Measurements from ENCODE around the gene PPP1R9A. TPM values are rescaled to one million over a fixed set of nuclear protein-coding genes. Genes with fewer than 3 reads are reported as not detected.
"Not testable (repeated sequence)": the region's sequence is repeated elsewhere in the genome, so short reads cannot be mapped to it uniquely, and the experiment has no call there.

The PPP1R9A gene
- total and polyA plus RNA-seq, 7 donors = 1.8 to 51.3 (median 43.5) TPM

- peaks cover 0 to 19% (median 10%) of the 10 kb centered on the region in 4 donors for H3K4me1 ChIP-seq
- intact Hi-C loops (cut with DNase I) = no loop called here
- 66 to 75% methylated on average over 3 of the region's 3 CpGs for WGBS, 2 donors
- H3K9me3 ChIP-seq = no peaks in the 10 kb centered on the region
- no peaks in the 10 kb centered on the region for H3K36me3 ChIP-seq
- TF ChIP-seq POLR2AphosphoS5 (IDR thresholded peaks at IDR 0.05) (no peak), POLR2A (IDR thresholded peaks at IDR 0.05) (no peak)
- H3K27ac ChIP-seq = no peak overlapping the region
- no peak overlapping the region for H3K4me3 ChIP-seq
- no peaks in the 10 kb centered on the region for H3K27me3 ChIP-seq
- no peak for DNase-seq
Observed at GRCh38 chr7:94998266-94999068, 91.1 kb downstream of the PPP1R9A start.

- H3K27ac ChIP-seq = no peak overlapping the region
- no peaks in the 10 kb centered on the region for H3K9me3 ChIP-seq
- no peak for DNase-seq
- no peak overlapping the region for H3K4me3 ChIP-seq
- intact Hi-C loops (cut with DNase I) = no loop called here
- no peak for TF ChIP-seq CTCF (IDR thresholded peaks at IDR 0.05)
- no peak for TF ChIP-seq POLR2AphosphoS5 (IDR thresholded peaks at IDR 0.05)
- TF ChIP-seq EP300 (IDR thresholded peaks at IDR 0.05) = no peak
- no peak for TF ChIP-seq POLR2A (IDR thresholded peaks at IDR 0.05)
- H3K27me3 ChIP-seq = no peaks in the 10 kb centered on the region
- no peaks in the 10 kb centered on the region for H3K36me3 ChIP-seq
- H3K4me1 ChIP-seq = peaks cover 0 to 19% (median 10%) of the 10 kb centered on the region in 4 donors
Observed at GRCh38 chr7:94999069-94999351, 91.6 kb downstream of the PPP1R9A start.

- H3K4me1 ChIP-seq = peaks cover 0 to 23% (median 10%) of the 10 kb centered on the region in 4 donors
- DNase-seq; H3K27ac ChIP-seq; H3K27me3 ChIP-seq; H3K9me3 ChIP-seq; intact Hi-C loops (cut with DNase I); H3K36me3 ChIP-seq; H3K4me3 ChIP-seq: not testable (repeated sequence)
- 92 to 95% methylated on average over 5 of the region's 5 CpGs for WGBS, 2 donors
Observed at GRCh38 chr7:94999601-95000000, 92.2 kb downstream of the PPP1R9A start.

GRCh38 chr7:95001258-95001657 is 93.9 kb downstream of the PPP1R9A start:
- Histone ChIP-seq H3K4me1 (peaks cover 0 to 36% (median 13%) of the 10 kb centered on the region in 4 donors), H3K4me3 (no peak overlapping the region), H3K27ac (no peak overlapping the region), H3K36me3 (no peaks in the 10 kb centered on the region), H3K27me3 (no peaks in the 10 kb centered on the region), H3K9me3 (no peaks in the 10 kb centered on the region)
- intact Hi-C loops (cut with DNase I) = no loop called here
- DNase-seq = no peak
- WGBS, 2 donors = 17 to 66% methylated on average over 3 of the region's 3 CpGs
- TF ChIP-seq EP300 (IDR thresholded peaks at IDR 0.05) = no peak
- no peak for TF ChIP-seq CTCF (IDR thresholded peaks at IDR 0.05)
- TF ChIP-seq POLR2A (IDR thresholded peaks at IDR 0.05) = no peak
- no peak for TF ChIP-seq POLR2AphosphoS5 (IDR thresholded peaks at IDR 0.05)

- no peak for TF ChIP-seq EP300 (IDR thresholded peaks at IDR 0.05)
- no peak for TF ChIP-seq CTCF (IDR thresholded peaks at IDR 0.05)
- no peak for TF ChIP-seq POLR2AphosphoS5 (IDR thresholded peaks at IDR 0.05)
- TF ChIP-seq POLR2A (IDR thresholded peaks at IDR 0.05) = no peak
- intact Hi-C loops (cut with DNase I) = no loop called here
- H3K36me3 ChIP-seq = no peaks in the 10 kb centered on the region
- no peaks in the 10 kb centered on the region for H3K9me3 ChIP-seq
- no peak for DNase-seq
- no peak overlapping the region for H3K4me3 ChIP-seq
- WGBS, 2 donors = 65 to 84% methylated on average over 5 of the region's 5 CpGs
- H3K27me3 ChIP-seq = no peaks in the 10 kb centered on the region
- H3K4me1 ChIP-seq = peaks cover 0 to 36% (median 13%) of the 10 kb centered on the region in 4 donors
- H3K27ac ChIP-seq = no peak overlapping the region
Observed at GRCh38 chr7:95001815-95002561, 94.6 kb downstream of the PPP1R9A start.

Measured in sigmoid colon (tissue), 7 donors.